K562 (cell line): ENCODE data around the gene MTRF1L. TPM values are rescaled to one million over a fixed set of nuclear protein-coding genes. Genes with fewer than 3 reads are reported as not detected.

Source experiments
- FOXJ2 ChIP-seq: fragments of 200-800 bp; sonication (Bioruptor generic); IDR thresholded peaks from 2 replicates; pipeline ENCODE4 v1.6.1; 2016; ENCODE audit warnings: missing genetic modification characterization, missing compliant biosample characterization
- KAT8 ChIP-seq: fragments of 450-650 bp; IDR thresholded peaks from 2 replicates; pipeline ENCODE4 v1.6.1; 2016; ENCODE audit warnings: low read depth, mild to moderate bottlenecking
- PHTF2 ChIP-seq: fragments of 250-450 bp; sonication (Bioruptor Pico); IDR thresholded peaks from 2 replicates; pipeline ENCODE4 v1.5.0; 2021; ENCODE audit warnings: mild to moderate bottlenecking
- TRIM24 ChIP-seq, 2 experiments: fragments of 450-650 bp; IDR thresholded peaks; 2 replicates each; pipeline ENCODE4 v1.6.1; 2016
- polyA plus RNA-seq, 8 experiments: library from polyadenylated mRNA; depleted of rRNA in 4 of 8; stranded (reverse) in 5 of 8; unstranded in 3 of 8; fragments of >200 nt; fragmentation: Nextera tagmentation in 2 of 8; fragmentation: Illumina TruSeq in 1 of 8; extraction: Ambion mirVana in 2 of 8; extraction: Trizol in 1 of 8; gene quantifications; 2 replicates each; pipeline versions ENCODE4 v1.2.1 to v1.2.3, GENCODE V29; 2011 to 2014; ENCODE audit warnings: inconsistent platforms in 1 of 8, missing spikeins in 1 of 8
- total RNA-seq, 7 experiments: library from RNA; depleted of rRNA in 6 of 7; stranded (reverse); fragments of >200 nt in 6 of 7; fragmentation: Illumina TruSeq in 2 of 7; extraction: Trizol in 2 of 7; gene quantifications; 2 replicates each; pipeline versions ENCODE4 v1.2.1 to v1.2.3, GENCODE V29; 2011 to 2021; ENCODE audit warnings: low replicate concordance in 1 of 7
- TF ChIP-seq, protein P1 (sequence below): IDR thresholded peaks from 2 replicates; pipeline ENCODE4 v1.6.1; 2011; ENCODE audit warnings: borderline replicate concordance, low read depth, mild to moderate bottlenecking, moderate library complexity, low read length; ENCODE audit not compliant: insufficient read depth, poor library complexity, severe bottlenecking
- TF ChIP-seq, protein P2 (sequence below): sonication (generic); formaldehyde crosslinking; IDR thresholded peaks from 2 replicates; pipeline ENCODE4 v1.8.0; 2022; ENCODE audit warnings: mild to moderate bottlenecking, missing genetic modification reagents
- TF ChIP-seq, protein P3 (sequence below): sonication (generic); formaldehyde crosslinking; IDR thresholded peaks from 2 replicates; pipeline ENCODE4 v1.9.0; 2022; ENCODE audit warnings: mild to moderate bottlenecking, missing genetic modification reagents
- TF ChIP-seq, protein P4 (sequence below): fragments of 450-650 bp; IDR thresholded peaks from 2 replicates; pipeline ENCODE4 v1.6.1; 2016

Gene MTRF1L
- total and polyA plus RNA-seq, 9 of the 15 experiments (the other 6 are each of a cell fraction or from before 2014, with no cell fraction given), result 10.7 to 34.0 (median 30.2) TPM

DNA sequence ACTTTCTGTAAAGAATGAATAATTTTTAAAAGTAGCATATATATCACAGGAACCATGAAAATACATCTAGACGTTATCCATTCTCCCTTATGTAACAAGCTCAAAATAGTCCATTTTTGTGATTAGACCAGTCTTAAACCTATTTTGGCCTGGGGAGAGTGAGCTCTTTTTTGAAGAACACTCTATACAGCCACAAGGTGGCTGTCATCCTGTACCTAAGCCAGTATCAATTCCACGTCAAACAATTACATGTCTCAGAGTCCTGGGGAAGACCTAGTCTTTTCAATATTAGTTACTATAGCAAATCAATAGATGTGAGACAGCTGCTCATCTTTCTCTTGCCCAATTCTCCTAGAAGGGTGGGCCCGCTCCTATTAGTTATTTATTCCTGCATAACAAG lies 48.1 kb downstream of the MTRF1L start (continued):
- TF ChIP-seq, protein P1, sequence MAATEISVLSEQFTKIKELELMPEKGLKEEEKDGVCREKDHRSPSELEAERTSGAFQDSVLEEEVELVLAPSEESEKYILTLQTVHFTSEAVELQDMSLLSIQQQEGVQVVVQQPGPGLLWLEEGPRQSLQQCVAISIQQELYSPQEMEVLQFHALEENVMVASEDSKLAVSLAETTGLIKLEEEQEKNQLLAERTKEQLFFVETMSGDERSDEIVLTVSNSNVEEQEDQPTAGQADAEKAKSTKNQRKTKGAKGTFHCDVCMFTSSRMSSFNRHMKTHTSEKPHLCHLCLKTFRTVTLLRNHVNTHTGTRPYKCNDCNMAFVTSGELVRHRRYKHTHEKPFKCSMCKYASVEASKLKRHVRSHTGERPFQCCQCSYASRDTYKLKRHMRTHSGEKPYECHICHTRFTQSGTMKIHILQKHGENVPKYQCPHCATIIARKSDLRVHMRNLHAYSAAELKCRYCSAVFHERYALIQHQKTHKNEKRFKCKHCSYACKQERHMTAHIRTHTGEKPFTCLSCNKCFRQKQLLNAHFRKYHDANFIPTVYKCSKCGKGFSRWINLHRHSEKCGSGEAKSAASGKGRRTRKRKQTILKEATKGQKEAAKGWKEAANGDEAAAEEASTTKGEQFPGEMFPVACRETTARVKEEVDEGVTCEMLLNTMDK, result no peak
- TF ChIP-seq FOXJ2 (tag) (no peak), KAT8 (no peak), PHTF2 (no peak), TRIM24 (IDR thresholded peaks at IDR 0.05) (no peak)
- TF ChIP-seq, protein P2, sequence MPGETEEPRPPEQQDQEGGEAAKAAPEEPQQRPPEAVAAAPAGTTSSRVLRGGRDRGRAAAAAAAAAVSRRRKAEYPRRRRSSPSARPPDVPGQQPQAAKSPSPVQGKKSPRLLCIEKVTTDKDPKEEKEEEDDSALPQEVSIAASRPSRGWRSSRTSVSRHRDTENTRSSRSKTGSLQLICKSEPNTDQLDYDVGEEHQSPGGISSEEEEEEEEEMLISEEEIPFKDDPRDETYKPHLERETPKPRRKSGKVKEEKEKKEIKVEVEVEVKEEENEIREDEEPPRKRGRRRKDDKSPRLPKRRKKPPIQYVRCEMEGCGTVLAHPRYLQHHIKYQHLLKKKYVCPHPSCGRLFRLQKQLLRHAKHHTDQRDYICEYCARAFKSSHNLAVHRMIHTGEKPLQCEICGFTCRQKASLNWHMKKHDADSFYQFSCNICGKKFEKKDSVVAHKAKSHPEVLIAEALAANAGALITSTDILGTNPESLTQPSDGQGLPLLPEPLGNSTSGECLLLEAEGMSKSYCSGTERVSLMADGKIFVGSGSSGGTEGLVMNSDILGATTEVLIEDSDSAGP (CRISPR knock-in tag), result no peak
- TF ChIP-seq, protein P3, sequence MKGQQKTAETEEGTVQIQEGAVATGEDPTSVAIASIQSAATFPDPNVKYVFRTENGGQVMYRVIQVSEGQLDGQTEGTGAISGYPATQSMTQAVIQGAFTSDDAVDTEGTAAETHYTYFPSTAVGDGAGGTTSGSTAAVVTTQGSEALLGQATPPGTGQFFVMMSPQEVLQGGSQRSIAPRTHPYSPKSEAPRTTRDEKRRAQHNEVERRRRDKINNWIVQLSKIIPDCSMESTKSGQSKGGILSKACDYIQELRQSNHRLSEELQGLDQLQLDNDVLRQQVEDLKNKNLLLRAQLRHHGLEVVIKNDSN (CRISPR knock-in tag), result no peak
- TF ChIP-seq, protein P4, sequence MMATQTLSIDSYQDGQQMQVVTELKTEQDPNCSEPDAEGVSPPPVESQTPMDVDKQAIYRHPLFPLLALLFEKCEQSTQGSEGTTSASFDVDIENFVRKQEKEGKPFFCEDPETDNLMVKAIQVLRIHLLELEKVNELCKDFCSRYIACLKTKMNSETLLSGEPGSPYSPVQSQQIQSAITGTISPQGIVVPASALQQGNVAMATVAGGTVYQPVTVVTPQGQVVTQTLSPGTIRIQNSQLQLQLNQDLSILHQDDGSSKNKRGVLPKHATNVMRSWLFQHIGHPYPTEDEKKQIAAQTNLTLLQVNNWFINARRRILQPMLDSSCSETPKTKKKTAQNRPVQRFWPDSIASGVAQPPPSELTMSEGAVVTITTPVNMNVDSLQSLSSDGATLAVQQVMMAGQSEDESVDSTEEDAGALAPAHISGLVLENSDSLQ, result no peak
